Cardiac muscle cell (in vitro differentiated cells and primary cell): ENCODE results near the gene FOSL1. TPM values are rescaled to one million over a fixed set of nuclear protein-coding genes. Genes with fewer than 3 reads are reported as not detected.

Experiments used
- DNase-seq, 2 donors: peaks; one replicate each; pipeline versions ENCODE4 v3.0.0 to v3.0.0-alpha.2; 2010 to 2017; ENCODE audit warnings: low read depth in 1 of 2, low spot score in 1 of 2
- H3K27ac ChIP-seq: fragments of 200-600 bp; sonication (generic); 2 replicates; pipeline ENCODE4 v1.5.1; 2016
- H3K27me3 ChIP-seq: fragments of 200-600 bp; sonication (generic); 2 replicates; pipeline ENCODE4 v1.6.0; 2016; ENCODE audit warnings: control low read depth
- H3K36me3 ChIP-seq: fragments of 200-600 bp; sonication (generic); 2 replicates; pipeline ENCODE4 v1.5.1; 2016; ENCODE audit warnings: control low read depth
- H3K4me1 ChIP-seq: fragments of 200-600 bp; sonication (generic); 2 replicates; pipeline ENCODE4 v1.8.1; 2017; ENCODE audit warnings: low read depth, mild to moderate bottlenecking, mixed run types
- H3K4me3 ChIP-seq: fragments of 200-600 bp; sonication (generic); 2 replicates; pipeline ENCODE4 v1.5.1; 2016; ENCODE audit warnings: mild to moderate bottlenecking
- H3K9me3 ChIP-seq: fragments of 200-600 bp; sonication (generic); 2 replicates; pipeline ENCODE4 v1.5.1; 2017; ENCODE audit warnings: low read depth, mild to moderate bottlenecking, control low read depth
- polyA plus RNA-seq: library from polyadenylated mRNA; unstranded; fragments of >200 nt; fragmentation: Nextera tagmentation; extraction: Ambion mirVana; gene quantifications from 2 replicates; pipeline ENCODE4 v1.2.1, GENCODE V29; 2016
- total RNA-seq: library from RNA; depleted of rRNA; stranded (reverse); fragments of >200 nt; gene quantifications from 2 replicates; pipeline ENCODE4 v1.2.3, GENCODE V29; 2016
- TF ChIP-seq, protein P1 (sequence below): IDR thresholded peaks from 2 replicates; pipeline ENCODE4 v1.5.1; 2012; ENCODE audit warnings: low read depth, mild to moderate bottlenecking, low read length

Gene FOSL1
- total and polyA plus RNA-seq, 2 experiments from 2014 or later: 0.21 to 0.60 TPM

- Histone ChIP-seq H3K4me1 (no peaks in the 10 kb centered on the region), H3K36me3 (no peaks in the 10 kb centered on the region), H3K27me3 (no peaks in the 10 kb centered on the region), H3K4me3 (no peak within 1 kb of the TSS), H3K27ac (no peak within 1 kb of the TSS), H3K9me3 (no peaks in the 10 kb centered on the region)
- TF ChIP-seq, protein P1, sequence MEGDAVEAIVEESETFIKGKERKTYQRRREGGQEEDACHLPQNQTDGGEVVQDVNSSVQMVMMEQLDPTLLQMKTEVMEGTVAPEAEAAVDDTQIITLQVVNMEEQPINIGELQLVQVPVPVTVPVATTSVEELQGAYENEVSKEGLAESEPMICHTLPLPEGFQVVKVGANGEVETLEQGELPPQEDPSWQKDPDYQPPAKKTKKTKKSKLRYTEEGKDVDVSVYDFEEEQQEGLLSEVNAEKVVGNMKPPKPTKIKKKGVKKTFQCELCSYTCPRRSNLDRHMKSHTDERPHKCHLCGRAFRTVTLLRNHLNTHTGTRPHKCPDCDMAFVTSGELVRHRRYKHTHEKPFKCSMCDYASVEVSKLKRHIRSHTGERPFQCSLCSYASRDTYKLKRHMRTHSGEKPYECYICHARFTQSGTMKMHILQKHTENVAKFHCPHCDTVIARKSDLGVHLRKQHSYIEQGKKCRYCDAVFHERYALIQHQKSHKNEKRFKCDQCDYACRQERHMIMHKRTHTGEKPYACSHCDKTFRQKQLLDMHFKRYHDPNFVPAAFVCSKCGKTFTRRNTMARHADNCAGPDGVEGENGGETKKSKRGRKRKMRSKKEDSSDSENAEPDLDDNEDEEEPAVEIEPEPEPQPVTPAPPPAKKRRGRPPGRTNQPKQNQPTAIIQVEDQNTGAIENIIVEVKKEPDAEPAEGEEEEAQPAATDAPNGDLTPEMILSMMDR: no peak
- no peak for DNase-seq
Measured at GRCh38 chr11:65945430-65945911, 45.3 kb upstream of the FOSL1 start, which contains the start of gene TSGA10IP. Gene TSGA10IP, plus strand, starts transcription at chr11:65945480. Its CDS starts 196 bp downstream, at chr11:65945676.

DNA sequence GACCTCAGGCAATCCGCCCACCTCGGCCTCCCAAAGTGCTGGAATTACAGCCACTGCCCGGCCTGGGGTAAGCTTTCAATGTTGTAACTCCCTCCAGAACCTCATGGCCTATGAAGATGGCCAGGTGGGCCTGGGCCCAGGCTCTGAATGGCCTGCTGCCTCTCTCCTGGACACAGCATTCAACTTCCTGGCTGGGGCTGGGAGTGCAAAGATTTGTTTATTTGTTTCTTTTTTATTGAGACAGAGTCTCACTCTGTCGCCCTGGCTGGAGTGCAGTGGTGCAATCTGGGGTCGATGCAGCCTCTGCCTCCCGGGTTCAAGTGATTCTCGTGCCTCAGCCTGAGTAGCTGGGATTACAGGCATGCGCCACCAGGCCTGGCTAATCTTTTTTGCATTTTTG, 44.6 kb upstream of the FOSL1 start:
- H3K36me3 ChIP-seq: no peaks in the 10 kb centered on the region
- TF ChIP-seq, protein P1: no peak
- H3K27me3 ChIP-seq: no peaks in the 10 kb centered on the region
- DNase-seq: no peak
- H3K4me3 ChIP-seq: no peak overlapping the region
- H3K27ac ChIP-seq: no peak overlapping the region
- no peaks in the 10 kb centered on the region for H3K9me3 ChIP-seq
- H3K4me1 ChIP-seq: no peaks in the 10 kb centered on the region

GRCh38 chr11:65944191-65944590, 44.0 kb upstream of the FOSL1 start:
- Histone ChIP-seq H3K27ac (no peak overlapping the region), H3K27me3 (no peaks in the 10 kb centered on the region), H3K4me3 (no peak overlapping the region), H3K36me3 (no peaks in the 10 kb centered on the region), H3K4me1 (no peaks in the 10 kb centered on the region), H3K9me3 (no peaks in the 10 kb centered on the region)
- no peak for DNase-seq
- TF ChIP-seq, protein P1: no peak

GRCh38 chr11:65942531-65942930, 42.3 kb upstream of the FOSL1 start:
- Histone ChIP-seq H3K4me3 (no peak overlapping the region), H3K36me3 (no peaks in the 10 kb centered on the region), H3K27ac (no peak overlapping the region), H3K9me3 (no peaks in the 10 kb centered on the region), H3K27me3 (no peaks in the 10 kb centered on the region), H3K4me1 (no peaks in the 10 kb centered on the region)
- DNase-seq: no peak
- TF ChIP-seq, protein P1: no peak

DNA sequence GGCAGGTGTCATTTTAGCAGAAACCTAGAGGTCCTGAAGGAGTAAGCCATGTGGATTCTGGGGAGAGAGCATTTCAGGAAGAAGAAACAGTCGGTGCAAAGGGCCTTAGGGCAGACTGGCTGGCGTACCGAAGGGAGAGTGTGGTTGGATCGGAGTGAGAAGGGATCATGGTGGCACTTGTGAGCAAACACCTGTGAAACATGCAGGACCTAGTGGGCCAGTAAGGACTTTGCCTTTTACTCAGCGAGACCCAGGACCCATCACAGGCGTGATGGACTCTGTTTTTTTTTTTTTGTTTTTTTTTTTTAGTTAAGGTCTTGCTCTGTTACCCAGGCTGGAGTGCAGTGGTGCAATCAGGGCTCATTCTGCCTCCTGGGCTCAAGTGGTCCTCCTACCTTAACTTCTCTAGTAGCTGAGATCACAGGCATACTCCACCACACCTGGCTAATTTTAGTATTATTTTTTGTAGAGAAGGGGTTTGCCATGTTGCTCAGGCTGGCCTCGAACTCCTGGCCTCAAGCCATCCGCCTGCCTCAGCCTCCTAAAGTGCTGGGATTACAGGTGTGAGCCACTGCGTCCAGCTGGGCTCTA, 41.6 kb upstream of the FOSL1 start:
- Histone ChIP-seq H3K4me3 (no peak overlapping the region), H3K27ac (no peak overlapping the region), H3K27me3 (no peaks in the 10 kb centered on the region), H3K4me1 (no peaks in the 10 kb centered on the region), H3K36me3 (no peaks in the 10 kb centered on the region), H3K9me3 (no peaks in the 10 kb centered on the region)
- TF ChIP-seq, protein P1: no peak
- DNase-seq: no peak
